GM23338 (cell line): Measurements from ENCODE around the gene STEAP2. TPM values are rescaled to one million over a fixed set of nuclear protein-coding genes. Genes with fewer than 3 reads are reported as not detected.

Experiments used
- ATAC-seq: fragments of 200-7000 bp; cut with Tn5 transposase; 3 replicates; pipeline ENCODE4 v1.9.1; 2020
- DNase-seq: peaks from one replicate; pipeline ENCODE4 v3.0.0-alpha.2; 2015; ENCODE audit warnings: low spot score
- H2AFZ ChIP-seq: fragments of 200-600 bp; sonication (generic); 2 replicates; pipeline ENCODE4 v1.8.0; 2016; ENCODE audit warnings: antibody characterized with exemption, mild to moderate bottlenecking, moderate library complexity
- H3F3A ChIP-seq: fragments of 200-600 bp; sonication (generic); replicated peaks from 2 replicates; pipeline ENCODE4 v1.8.0; 2017; ENCODE audit warnings: antibody characterized with exemption, mixed run types, low read depth
- H3K27ac ChIP-seq: fragments of 200-600 bp; sonication (generic); 2 replicates; pipeline ENCODE4 v1.6.1; 2016; ENCODE audit warnings: low read depth
- H3K27me3 ChIP-seq: fragments of 200-600 bp; sonication (generic); 2 replicates; pipeline ENCODE4 v1.8.0; 2016; ENCODE audit warnings: mild to moderate bottlenecking, mixed run types, moderate library complexity; ENCODE audit not compliant: insufficient read depth
- H3K36me3 ChIP-seq: fragments of 200-600 bp; sonication (generic); 2 replicates; pipeline ENCODE4 v1.8.0; 2016; ENCODE audit warnings: mild to moderate bottlenecking; ENCODE audit not compliant: insufficient read depth
- H3K4me1 ChIP-seq: fragments of 200-600 bp; sonication (generic); 2 replicates; pipeline ENCODE4 v1.8.0; 2016; ENCODE audit warnings: mild to moderate bottlenecking, moderate library complexity; ENCODE audit not compliant: insufficient read depth
- H3K4me2 ChIP-seq: fragments of 200-600 bp; sonication (generic); 2 replicates; pipeline ENCODE4 v1.7.1; 2017; ENCODE audit warnings: mixed run types
- H3K4me3 ChIP-seq: fragments of 200-600 bp; sonication (generic); 2 replicates; pipeline ENCODE4 v1.6.1; 2016; ENCODE audit warnings: mixed run types
- H3K79me2 ChIP-seq: fragments of 200-600 bp; sonication (generic); replicated peaks from 2 replicates; pipeline ENCODE4 v1.8.0; 2017; ENCODE audit warnings: mild to moderate bottlenecking; ENCODE audit not compliant: insufficient read depth
- H3K9me2 ChIP-seq: fragments of 200-600 bp; sonication (generic); 2 replicates; pipeline ENCODE4 v1.8.0; 2017; ENCODE audit not compliant: insufficient read depth
- H4K20me1 ChIP-seq: fragments of 200-600 bp; sonication (generic); replicated peaks from 2 replicates; pipeline ENCODE4 v1.8.0; 2017; ENCODE audit warnings: mild to moderate bottlenecking; ENCODE audit not compliant: insufficient read depth
- H3K27ac Mint-ChIP-seq: 2 replicates; pipeline ENCODE4 v1.8.0; 2020; ENCODE audit warnings: inconsistent platforms, mild to moderate bottlenecking, moderate library complexity, mixed read lengths
- H3K27me3 Mint-ChIP-seq: 3 replicates; pipeline ENCODE4 v1.8.0; 2022; ENCODE audit warnings: low read depth, mild to moderate bottlenecking, moderate library complexity, mixed read lengths, inconsistent platforms; ENCODE audit not compliant: insufficient read depth, poor library complexity
- H3K36me3 Mint-ChIP-seq: 3 replicates; pipeline ENCODE4 v1.8.0; 2021; ENCODE audit warnings: low read depth, mild to moderate bottlenecking, inconsistent platforms, moderate library complexity, mixed read lengths
- H3K4me1 Mint-ChIP-seq: 3 replicates; pipeline ENCODE4 v1.8.0; 2020; ENCODE audit warnings: mild to moderate bottlenecking, inconsistent platforms, mixed read lengths
- H3K4me3 Mint-ChIP-seq: 3 replicates; pipeline ENCODE4 v1.8.0; 2021; ENCODE audit warnings: moderate library complexity, mild to moderate bottlenecking, inconsistent platforms, mixed read lengths
- H3K9me3 Mint-ChIP-seq: 3 replicates; pipeline ENCODE4 v1.8.0; 2020; ENCODE audit warnings: moderate library complexity, mild to moderate bottlenecking, inconsistent platforms, mixed read lengths
- CREB1 ChIP-seq: fragments of 250-450 bp; sonication (Bioruptor Pico); IDR thresholded peaks from 2 replicates; pipeline ENCODE4 v1.5.0; 2020; ENCODE audit warnings: low read depth, mild to moderate bottlenecking, moderate library complexity
- CTCF ChIP-seq, 2 experiments: fragments of 200-600 bp in 1 of 2; sonication (generic) in 1 of 2; conservative IDR thresholded peaks; 2 replicates each; pipeline versions ENCODE4 v1.5.1 to v1.6.1; 2016 to 2017; ENCODE audit warnings: antibody characterized with exemption in 2 of 2, low read depth in 2 of 2, mild to moderate bottlenecking in 2 of 2, moderate library complexity in 1 of 2
- ETS1 ChIP-seq: IDR thresholded peaks from 2 replicates; pipeline ENCODE4 v1.6.1; 2016; ENCODE audit warnings: antibody characterized with exemption
- JUNB ChIP-seq: IDR thresholded peaks from one replicate; pipeline ENCODE4 v1.6.1; 2016; ENCODE audit warnings: antibody characterized with exemption; ENCODE audit not compliant: unreplicated experiment
- POLR2AphosphoS5 ChIP-seq: IDR thresholded peaks from 2 replicates; pipeline ENCODE4 v1.6.1; 2016; ENCODE audit warnings: antibody characterized with exemption, low read depth
- REST ChIP-seq: IDR thresholded peaks from one replicate; pipeline ENCODE4 v1.6.1; 2018; ENCODE audit warnings: antibody characterized with exemption; ENCODE audit not compliant: unreplicated experiment
- ZNF462 ChIP-seq: fragments of 250-450 bp; sonication (Bioruptor Pico); IDR thresholded peaks from 2 replicates; pipeline ENCODE4 v1.5.0; 2020; ENCODE audit warnings: mild to moderate bottlenecking, moderate library complexity
- polyA plus RNA-seq: library from polyadenylated mRNA; unstranded; fragments of >200 nt; fragmentation: Nextera tagmentation; extraction: Ambion mirVana; gene quantifications from 2 replicates; pipeline ENCODE4 v1.2.1, GENCODE V29; 2016
- total RNA-seq: library from RNA; depleted of rRNA; stranded (reverse); fragments of >200 nt; shearing (Covaris generic); gene quantifications from 2 replicates; pipeline ENCODE4 v1.2.3, GENCODE V29; 2014

The STEAP2 gene
- total and polyA plus RNA-seq, 2 experiments from 2014 or later = 13.1 to 22.0 TPM

GRCh38 chr7:90224195-90224594, 12.7 kb downstream of the STEAP2 start:
- Mint-ChIP-seq H3K27ac (peak overlapping the region; percentile 92), H3K4me1 (peaks cover 32% of the 10 kb centered on the region), H3K9me3 (no peaks in the 10 kb centered on the region), H3K36me3 (no peaks in the 10 kb centered on the region; the same call in 2 of the 3 replicates), H3K27me3 (no peaks in the 10 kb centered on the region), H3K4me3 (peak overlapping the region; percentile 51)
- Histone ChIP-seq H3K4me3 (peak overlapping the region; percentile 35), H3K27me3 (no peaks in the 10 kb centered on the region), H3K79me2 (peaks cover 30% of the 10 kb centered on the region), H3K9me2 (no peaks in the 10 kb centered on the region), H3K27ac (peak overlapping the region; percentile 84), H3K36me3 (no peaks in the 10 kb centered on the region), H2AFZ (no peak overlapping the region), H4K20me1 (no peaks in the 10 kb centered on the region), H3K4me2 (peak overlapping the region; percentile 71), H3F3A (no peaks in the 10 kb centered on the region), H3K4me1 (peaks cover 29% of the 10 kb centered on the region)
- TF ChIP-seq ZNF462 (CRISPR knock-in tag) (0 out of 2 replicates have a peak, but pooled peaks have one; percentile 15), POLR2AphosphoS5 (peak; percentile 57), ETS1 (no peak)
- peak; percentile 97 for ATAC-seq
- DNase-seq = peak; percentile 95

- Histone ChIP-seq H3K36me3 (no peaks in the 10 kb centered on the region), H3K27me3 (no peaks in the 10 kb centered on the region), H2AFZ (no peak overlapping the region), H3K9me2 (no peaks in the 10 kb centered on the region), H3K79me2 (peaks cover 20% of the 10 kb centered on the region), H3K4me1 (peaks cover 38% of the 10 kb centered on the region), H4K20me1 (no peaks in the 10 kb centered on the region), H3K4me3 (no peak overlapping the region), H3F3A (no peaks in the 10 kb centered on the region), H3K4me2 (peak overlapping the region; percentile 71), H3K27ac (peak overlapping the region; percentile 84)
- Mint-ChIP-seq H3K9me3 (no peaks in the 10 kb centered on the region), H3K4me3 (peak overlapping the region; percentile 51; the same call in 1 of the 3 replicates), H3K4me1 (peaks cover 37% of the 10 kb centered on the region), H3K27me3 (no peaks in the 10 kb centered on the region), H3K27ac (peak overlapping the region; percentile 82), H3K36me3 (no peaks in the 10 kb centered on the region; the same call in 2 of the 3 replicates)
- TF ChIP-seq CREB1 (CRISPR knock-in tag) (no peak), POLR2AphosphoS5 (no peak), ETS1 (no peak), JUNB (no peak), CTCF (conservative IDR thresholded peaks at IDR 0.05; ENCODE audit: low read depth in 2 of 2) (no peak), REST (no peak)
- DNase-seq (no peak), ATAC-seq (no peak)
These were observed 13.6 kb downstream of the STEAP2 start for GRCh38 chr7:90225181-90225580.
